Bronchial epithelial cell (primary cell): Measurements from ENCODE around the gene UXT. TPM values are rescaled to one million over a fixed set of nuclear protein-coding genes. Genes with fewer than 3 reads are reported as not detected.

Experiments
- DNase-seq: peaks from one replicate; pipeline ENCODE4 v3.0.0-alpha.2; 2010; ENCODE audit warnings: low read depth
- FAIRE-seq: peaks from 2 replicates; lab custom pipeline; 2011; peaks lifted over from hg19 to GRCh38; lab: Jason Lieb, UNC
- H3K27me3 ChIP-seq: 2 replicates; pipeline ENCODE4 v1.5.1; 2011; ENCODE audit warnings: low read length; ENCODE audit not compliant: control insufficient read depth, insufficient read depth
- H3K36me3 ChIP-seq: 2 replicates; pipeline ENCODE4 v1.5.1; 2011; ENCODE audit warnings: low read length; ENCODE audit not compliant: control insufficient read depth, insufficient read depth
- H3K4me3 ChIP-seq: 2 replicates; pipeline ENCODE4 v1.5.1; 2011; ENCODE audit warnings: mild to moderate bottlenecking, low read depth, low read length, control low read depth
- total RNA-seq: library from RNA; depleted of rRNA; stranded (reverse); fragments of >200 nt; gene quantifications from 2 replicates; pipeline ENCODE4 v1.2.1, GENCODE V29; 2014
- TF ChIP-seq, protein P1 (sequence below): IDR thresholded peaks from 2 replicates; pipeline ENCODE4 v1.5.1; 2011; ENCODE audit warnings: mild to moderate bottlenecking, moderate library complexity, low read length, control low read depth, inconsistent platforms; ENCODE audit not compliant: insufficient read depth, severe bottlenecking

UXT gene
- total RNA-seq, 1 donor from 2014 or later: 144 TPM

DNA sequence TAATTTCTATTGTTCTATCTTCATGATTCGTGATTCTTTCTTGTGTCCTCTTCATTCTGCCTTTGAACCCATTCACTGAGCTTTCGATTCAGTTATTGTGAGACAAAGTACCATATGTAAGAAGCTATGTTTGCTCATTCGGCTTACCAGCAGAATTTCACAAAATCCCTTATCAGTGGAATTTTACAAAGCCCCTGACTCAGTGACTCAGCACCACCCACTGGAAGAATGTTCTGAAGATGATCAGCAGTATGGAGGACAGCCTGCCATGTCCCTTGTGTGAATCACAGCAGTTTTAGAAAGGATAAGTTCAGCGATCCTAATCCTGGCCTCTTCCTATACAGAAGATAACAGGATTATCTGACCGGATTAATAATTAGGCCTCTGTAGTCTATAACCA is 5.8 kb upstream of the UXT start:
- Histone ChIP-seq H3K36me3 (no peaks in the 10 kb centered on the region), H3K4me3 (no peak overlapping the region), H3K27me3 (no peaks in the 10 kb centered on the region)
- TF ChIP-seq, protein P1, sequence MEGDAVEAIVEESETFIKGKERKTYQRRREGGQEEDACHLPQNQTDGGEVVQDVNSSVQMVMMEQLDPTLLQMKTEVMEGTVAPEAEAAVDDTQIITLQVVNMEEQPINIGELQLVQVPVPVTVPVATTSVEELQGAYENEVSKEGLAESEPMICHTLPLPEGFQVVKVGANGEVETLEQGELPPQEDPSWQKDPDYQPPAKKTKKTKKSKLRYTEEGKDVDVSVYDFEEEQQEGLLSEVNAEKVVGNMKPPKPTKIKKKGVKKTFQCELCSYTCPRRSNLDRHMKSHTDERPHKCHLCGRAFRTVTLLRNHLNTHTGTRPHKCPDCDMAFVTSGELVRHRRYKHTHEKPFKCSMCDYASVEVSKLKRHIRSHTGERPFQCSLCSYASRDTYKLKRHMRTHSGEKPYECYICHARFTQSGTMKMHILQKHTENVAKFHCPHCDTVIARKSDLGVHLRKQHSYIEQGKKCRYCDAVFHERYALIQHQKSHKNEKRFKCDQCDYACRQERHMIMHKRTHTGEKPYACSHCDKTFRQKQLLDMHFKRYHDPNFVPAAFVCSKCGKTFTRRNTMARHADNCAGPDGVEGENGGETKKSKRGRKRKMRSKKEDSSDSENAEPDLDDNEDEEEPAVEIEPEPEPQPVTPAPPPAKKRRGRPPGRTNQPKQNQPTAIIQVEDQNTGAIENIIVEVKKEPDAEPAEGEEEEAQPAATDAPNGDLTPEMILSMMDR: no peak
- FAIRE-seq (no peak), DNase-seq (no peak)

DNA sequence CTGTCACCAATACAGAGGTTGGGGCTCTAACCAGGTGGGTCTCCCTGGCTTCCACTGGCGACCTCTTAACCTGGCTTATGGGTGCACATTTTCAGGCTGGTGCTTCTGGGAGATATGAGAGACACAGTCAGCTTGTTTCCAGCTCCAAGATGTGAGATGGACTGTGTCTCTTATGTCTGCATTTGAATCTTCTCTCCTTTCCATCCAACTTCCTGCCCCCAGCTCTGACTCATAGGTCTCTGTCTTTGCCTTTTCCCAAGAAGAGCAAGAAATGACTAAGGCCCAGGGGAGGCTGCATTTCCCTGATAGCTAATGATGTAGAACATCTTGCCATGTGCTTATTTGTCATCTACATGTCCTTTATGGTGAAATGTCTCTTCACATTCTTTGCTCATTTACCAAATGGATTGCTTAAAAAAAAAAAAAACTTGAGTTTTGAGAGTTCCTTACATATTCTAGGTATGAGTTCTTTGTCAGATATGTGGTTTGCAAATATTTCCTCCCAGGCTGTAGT is 3.2 kb upstream of the UXT start:
- Histone ChIP-seq H3K27me3 (no peaks in the 10 kb centered on the region), H3K36me3 (no peaks in the 10 kb centered on the region), H3K4me3 (no peak overlapping the region)
- no peak for FAIRE-seq
- DNase-seq: peak; percentile 80
- TF ChIP-seq, protein P1: no peak

DNA sequence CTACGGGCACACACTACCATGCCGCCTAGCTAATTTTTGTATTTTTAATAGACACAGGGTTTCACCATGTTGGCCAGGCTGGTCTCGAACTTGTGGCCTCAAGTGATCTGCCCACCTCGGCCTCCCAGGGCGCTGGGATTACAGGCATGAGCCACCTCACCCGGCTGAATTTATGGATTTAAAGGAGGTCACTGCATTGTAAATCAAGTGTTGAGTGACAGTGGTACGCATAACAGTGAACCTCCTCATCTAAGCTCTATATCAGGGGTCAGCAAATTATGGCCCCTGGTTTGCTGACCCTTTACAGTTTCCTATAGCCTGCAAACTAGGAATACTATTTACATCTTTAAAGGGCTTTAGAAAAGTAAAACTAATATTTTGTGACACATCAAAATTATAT is 2.6 kb upstream of the UXT start:
- TF ChIP-seq, protein P1: no peak
- DNase-seq: no peak
- no peak for FAIRE-seq
- no peaks in the 10 kb centered on the region for H3K27me3 ChIP-seq
- H3K36me3 ChIP-seq: peaks cover 1% of the 10 kb centered on the region
- H3K4me3 ChIP-seq: no peak overlapping the region

DNA sequence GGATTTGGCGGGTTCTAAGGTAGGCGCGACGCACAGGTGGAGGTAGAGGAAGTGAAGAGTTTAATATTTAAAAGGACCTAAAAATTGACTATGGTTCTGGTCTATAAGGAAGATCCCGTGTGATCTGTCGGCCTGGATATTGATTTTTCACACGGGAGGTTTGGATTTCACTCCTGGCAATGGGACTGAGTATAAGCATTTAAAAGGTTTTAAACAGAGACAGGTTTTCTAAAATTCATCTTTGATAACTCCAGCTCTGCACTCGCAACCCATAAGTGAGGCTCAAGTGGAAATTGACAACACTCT is 394 bp upstream of the UXT start:
- no peaks in the 10 kb centered on the region for H3K27me3 ChIP-seq
- no peak for FAIRE-seq
- peak overlapping the region; percentile 82 for H3K4me3 ChIP-seq
- peaks cover 1% of the 10 kb centered on the region for H3K36me3 ChIP-seq
- TF ChIP-seq, protein P1: no peak
- no peak for DNase-seq

DNA sequence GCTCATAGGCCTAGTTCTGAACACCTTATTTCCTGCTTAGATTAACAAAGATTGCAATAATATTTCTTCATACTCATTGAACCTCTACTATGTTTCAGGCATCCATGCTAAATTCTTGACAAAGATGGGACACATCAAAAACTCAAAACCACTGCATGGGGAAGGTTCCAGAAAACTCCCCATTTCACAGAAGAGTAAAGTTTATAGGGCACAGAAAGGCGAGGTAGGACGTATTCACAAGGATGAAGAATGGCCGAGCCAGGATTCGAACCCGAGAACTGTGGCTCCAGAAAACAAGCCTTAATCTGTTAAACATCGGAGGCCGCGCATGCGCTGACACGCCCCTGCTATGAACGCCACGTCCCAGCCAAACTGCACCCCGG is 688 bp downstream of the UXT start:
- H3K4me3 ChIP-seq: peak overlapping the region; percentile 82
- peaks cover 1% of the 10 kb centered on the region for H3K36me3 ChIP-seq
- H3K27me3 ChIP-seq: no peaks in the 10 kb centered on the region
- TF ChIP-seq, protein P1: no peak
- DNase-seq: peak; percentile 80
- no peak for FAIRE-seq
